IPS-20b (cell line): Measurements from ENCODE around the gene LILRA6.

Source experiments
- H3K27ac ChIP-seq: one replicate; pipeline ENCODE4 v1.5.1; 2013; ENCODE audit warnings: low read length
- H3K27me3 ChIP-seq: 2 replicates; pipeline ENCODE4 v1.6.1; 2013; ENCODE audit warnings: mild to moderate bottlenecking, low read length, inconsistent platforms; ENCODE audit not compliant: insufficient read depth
- H3K36me3 ChIP-seq: 2 replicates; pipeline ENCODE4 v1.6.1; 2013; ENCODE audit warnings: low read depth, mild to moderate bottlenecking, inconsistent platforms, low read length, moderate library complexity; ENCODE audit not compliant: insufficient read depth
- H3K4me1 ChIP-seq: 2 replicates; pipeline ENCODE4 v1.6.1; 2013; ENCODE audit warnings: mild to moderate bottlenecking, control low read depth, inconsistent platforms, low read length, moderate library complexity; ENCODE audit not compliant: insufficient read depth
- H3K4me3 ChIP-seq: 2 replicates; pipeline ENCODE4 v1.5.1; 2013; ENCODE audit warnings: mild to moderate bottlenecking, low read length, inconsistent platforms
- H3K9ac ChIP-seq: 2 replicates; pipeline ENCODE4 v1.6.1; 2013; ENCODE audit warnings: low read depth, mild to moderate bottlenecking, inconsistent platforms, low read length, moderate library complexity
- H3K9me3 ChIP-seq: 2 replicates; pipeline ENCODE4 v1.6.1; 2013; ENCODE audit warnings: mild to moderate bottlenecking, low read depth, low read length, inconsistent platforms; ENCODE audit not compliant: insufficient read depth

LILRA6 gene

DNA sequence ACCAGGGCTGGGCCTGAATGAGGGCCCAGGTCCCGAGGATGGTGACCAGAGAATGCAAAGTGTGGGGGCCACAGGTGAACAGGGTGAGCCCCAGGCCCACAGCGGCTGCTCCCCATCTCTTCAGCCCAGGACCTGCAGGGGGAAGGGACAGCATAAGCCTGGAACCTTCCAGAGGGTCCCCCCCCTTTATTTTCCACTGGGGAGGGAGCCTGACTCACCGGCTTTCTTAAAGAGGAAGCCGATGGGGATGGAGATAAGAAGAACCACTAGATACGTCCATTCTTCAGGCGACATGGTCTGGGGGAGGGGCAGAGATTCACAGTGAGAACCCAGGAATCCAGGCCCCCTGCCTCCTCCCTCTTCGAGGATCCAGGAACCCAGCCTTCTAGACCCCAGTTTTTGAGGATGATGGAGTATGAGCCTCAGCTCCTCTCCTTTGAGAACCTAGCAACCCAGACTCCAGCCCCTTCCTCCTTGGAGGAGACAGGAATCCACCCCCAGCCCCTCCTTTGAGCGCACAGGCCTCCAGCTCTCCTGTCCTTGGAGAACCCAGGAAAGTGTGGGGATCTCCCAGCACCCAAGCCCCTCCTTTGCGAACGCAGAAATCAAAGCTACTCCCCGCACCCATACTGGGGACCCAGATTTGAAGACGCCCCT lies 54.2 kb downstream of the LILRA6 start:
- peaks cover 26% of the 10 kb centered on the region for H3K36me3 ChIP-seq
- H3K27me3 ChIP-seq = no peaks in the 10 kb centered on the region
- H3K9ac ChIP-seq = peak overlapping the region; percentile 93; the same call in 1 of the 2 replicates
- H3K4me1 ChIP-seq = peaks cover 4% of the 10 kb centered on the region; the same call in 1 of the 2 replicates
- H3K4me3 ChIP-seq = peak overlapping the region; percentile 87
- no peak overlapping the region for H3K27ac ChIP-seq
- H3K9me3 ChIP-seq = no peaks in the 10 kb centered on the region

DNA sequence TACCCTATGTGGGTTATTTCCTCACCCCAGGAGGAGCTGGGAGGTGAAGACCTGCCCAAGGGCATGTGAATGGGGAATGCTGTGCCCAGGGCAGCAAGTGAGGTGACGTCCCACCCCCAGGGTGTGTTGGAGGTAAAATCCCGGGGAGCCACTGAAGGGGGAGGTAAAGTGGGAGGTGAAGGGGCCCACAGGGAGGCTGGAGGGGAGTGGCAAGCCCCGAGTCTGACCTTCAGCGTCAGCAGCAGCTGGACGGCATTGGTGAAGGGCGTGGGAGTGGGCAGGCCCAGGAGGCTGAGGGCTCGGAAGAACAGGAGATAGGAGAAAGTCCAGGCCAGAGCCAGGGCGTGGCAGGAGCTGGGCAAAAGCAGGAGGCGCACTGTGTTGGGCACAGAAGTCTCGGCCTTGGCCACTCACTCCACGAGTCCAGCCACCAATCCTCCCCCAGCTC lies 55.6 kb downstream of the LILRA6 start:
- Histone ChIP-seq H3K4me3 (no peak overlapping the region), H3K27ac (no peak overlapping the region), H3K27me3 (no peaks in the 10 kb centered on the region), H3K9ac (no peak overlapping the region), H3K36me3 (peaks cover 31% of the 10 kb centered on the region), H3K4me1 (peaks cover 1% of the 10 kb centered on the region; the same call in 1 of the 2 replicates), H3K9me3 (no peaks in the 10 kb centered on the region)
